Central memory CD8-positive, alpha-beta T cell (primary cell): Measurements from ENCODE around the gene ZNF548.

ENCODE experiments used
- ATAC-seq: fragments of 150-1000 bp; cut with Tn5 transposase; replicated peaks from 2 replicates; pipeline ENCODE4 v1.10.0; 2022; ENCODE audit warnings: mild to moderate bottlenecking, moderate FRiP score, moderate number of reproducible peaks; ENCODE audit not compliant: poor library complexity, severe bottlenecking; ENCODE audit errors: extremely low read depth
- DNase-seq, 2 donors: peaks; one replicate each; pipeline ENCODE4 v3.0.0; 2021; ENCODE audit warnings: low spot score in 2 of 2
- H3K27ac Mint-ChIP-seq: one replicate; pipeline ENCODE4 v1.8.0; 2022; ENCODE audit warnings: low read depth, mild to moderate bottlenecking, moderate library complexity, mixed read lengths
- H3K27me3 Mint-ChIP-seq: one replicate; pipeline ENCODE4 v1.8.0; 2022; ENCODE audit warnings: mixed read lengths
- H3K36me3 Mint-ChIP-seq: one replicate; pipeline ENCODE4 v1.8.0; 2022; ENCODE audit warnings: mild to moderate bottlenecking, moderate library complexity, mixed read lengths; ENCODE audit not compliant: insufficient read depth
- H3K4me1 Mint-ChIP-seq: one replicate; pipeline ENCODE4 v1.8.0; 2022; ENCODE audit warnings: mixed read lengths
- H3K4me3 Mint-ChIP-seq: one replicate; pipeline ENCODE4 v1.8.0; 2022; ENCODE audit warnings: mild to moderate bottlenecking, moderate library complexity, mixed read lengths
- H3K9me3 Mint-ChIP-seq: one replicate; pipeline ENCODE4 v1.8.0; 2022; ENCODE audit warnings: mixed read lengths

ZNF548 gene

GRCh38 chr19:57410877-57411671, 21.4 kb downstream of the ZNF548 start, which contains the start of gene ZNF17:
TSS of gene ZNF17 (plus strand) at chr19:57411161. CDS start at chr19:57413616, 2,455 bp downstream.
- Mint-ChIP-seq H3K27ac (peak within 1 kb of the TSS; percentile 89), H3K36me3 (peaks cover 10% of the 10 kb centered on the region), H3K4me1 (peaks cover 36% of the 10 kb centered on the region), H3K9me3 (peaks cover 10% of the 10 kb centered on the region), H3K27me3 (no peaks in the 10 kb centered on the region), H3K4me3 (peak within 1 kb of the TSS; percentile 93)
- DNase-seq (peak; percentile 77 to 82), ATAC-seq (peak; percentile 100)

GRCh38 chr19:57419439-57419838, 29.8 kb downstream of the ZNF548 start:
- no peak for ATAC-seq
- peaks cover 29% of the 10 kb centered on the region for H3K36me3 Mint-ChIP-seq
- H3K9me3 Mint-ChIP-seq = peaks cover 29% of the 10 kb centered on the region
- no peak overlapping the region for H3K27ac Mint-ChIP-seq
- DNase-seq = no peak
- H3K4me1 Mint-ChIP-seq = peaks cover 18% of the 10 kb centered on the region
- H3K27me3 Mint-ChIP-seq = no peaks in the 10 kb centered on the region
- no peak overlapping the region for H3K4me3 Mint-ChIP-seq

- Mint-ChIP-seq H3K27me3 (no peaks in the 10 kb centered on the region), H3K27ac (no peak overlapping the region), H3K4me1 (peaks cover 6% of the 10 kb centered on the region), H3K36me3 (peaks cover 27% of the 10 kb centered on the region), H3K9me3 (peaks cover 19% of the 10 kb centered on the region), H3K4me3 (no peak overlapping the region)
- ATAC-seq = no peak
- DNase-seq = no peak
Measured at GRCh38 chr19:57421037-57421436, 31.4 kb downstream of the ZNF548 start.

GRCh38 chr19:57434386-57435061, 44.9 kb downstream of the ZNF548 start:
- peaks cover 5% of the 10 kb centered on the region for H3K9me3 Mint-ChIP-seq
- peaks cover 34% of the 10 kb centered on the region for H3K4me1 Mint-ChIP-seq
- peaks cover 6% of the 10 kb centered on the region for H3K36me3 Mint-ChIP-seq
- no peak for ATAC-seq
- H3K27ac Mint-ChIP-seq = peak overlapping the region; percentile 92
- no peak for DNase-seq
- peak overlapping the region; percentile 91 for H3K4me3 Mint-ChIP-seq
- no peaks in the 10 kb centered on the region for H3K27me3 Mint-ChIP-seq

GRCh38 chr19:57435062-57435978, 45.7 kb downstream of the ZNF548 start, which contains the start of gene ZNF749:
TSS of gene ZNF749 (plus strand) at chr19:57435325. CDS start at chr19:57435579, 254 bp downstream.
- Mint-ChIP-seq H3K4me3 (peak within 1 kb of the TSS; percentile 91), H3K27me3 (no peaks in the 10 kb centered on the region), H3K27ac (peak within 1 kb of the TSS; percentile 92), H3K9me3 (peaks cover 5% of the 10 kb centered on the region), H3K4me1 (peaks cover 39% of the 10 kb centered on the region), H3K36me3 (peaks cover 6% of the 10 kb centered on the region)
- ATAC-seq (peak; percentile 100), DNase-seq (peak; percentile 95 to 96)

- peaks cover 43% of the 10 kb centered on the region for H3K4me1 Mint-ChIP-seq
- peaks cover 6% of the 10 kb centered on the region for H3K36me3 Mint-ChIP-seq
- H3K27me3 Mint-ChIP-seq = no peaks in the 10 kb centered on the region
- H3K4me3 Mint-ChIP-seq = peak overlapping the region; percentile 91
- DNase-seq = no peak
- ATAC-seq = no peak
- H3K9me3 Mint-ChIP-seq = peaks cover 5% of the 10 kb centered on the region
- H3K27ac Mint-ChIP-seq = no peak overlapping the region
Measured at GRCh38 chr19:57436417-57436816, 46.8 kb downstream of the ZNF548 start.

- peaks cover 43% of the 10 kb centered on the region for H3K4me1 Mint-ChIP-seq
- H3K9me3 Mint-ChIP-seq = peaks cover 5% of the 10 kb centered on the region
- no peak for DNase-seq
Measured at GRCh38 chr19:57437931-57438330, 48.3 kb downstream of the ZNF548 start.

GRCh38 chr19:57438925-57439324, 49.3 kb downstream of the ZNF548 start:
- no peak overlapping the region for H3K27ac Mint-ChIP-seq
- H3K36me3 Mint-ChIP-seq = peaks cover 9% of the 10 kb centered on the region
- H3K4me1 Mint-ChIP-seq = peaks cover 43% of the 10 kb centered on the region
- no peak overlapping the region for H3K4me3 Mint-ChIP-seq
- DNase-seq (no peak), ATAC-seq (no peak)
- H3K9me3 Mint-ChIP-seq = peaks cover 5% of the 10 kb centered on the region
- no peaks in the 10 kb centered on the region for H3K27me3 Mint-ChIP-seq

More at GRCh38 chr19:57437931-57438330, 48.3 kb downstream of the ZNF548 start:
- Mint-ChIP-seq H3K27ac (no peak overlapping the region), H3K27me3 (no peaks in the 10 kb centered on the region), H3K4me3 (no peak overlapping the region), H3K36me3 (peaks cover 5% of the 10 kb centered on the region)
- ATAC-seq = no peak

- Mint-ChIP-seq H3K9me3 (peaks cover 5% of the 10 kb centered on the region), H3K4me1 (peaks cover 20% of the 10 kb centered on the region), H3K27ac (no peak overlapping the region), H3K27me3 (no peaks in the 10 kb centered on the region), H3K36me3 (peaks cover 4% of the 10 kb centered on the region), H3K4me3 (no peak overlapping the region)
- DNase-seq (no peak), ATAC-seq (no peak)
Measured at GRCh38 chr19:57441979-57442752, 52.5 kb downstream of the ZNF548 start.

- no peak overlapping the region for H3K27ac Mint-ChIP-seq
- H3K9me3 Mint-ChIP-seq = peaks cover 5% of the 10 kb centered on the region
Measured at GRCh38 chr19:57443121-57443696, 53.6 kb downstream of the ZNF548 start.

GRCh38 chr19:57452307-57452706, 62.7 kb downstream of the ZNF548 start:
- peaks cover 2% of the 10 kb centered on the region for H3K36me3 Mint-ChIP-seq
- no peak for DNase-seq
- no peaks in the 10 kb centered on the region for H3K4me1 Mint-ChIP-seq
- no peak overlapping the region for H3K27ac Mint-ChIP-seq
- H3K9me3 Mint-ChIP-seq = peaks cover 8% of the 10 kb centered on the region
- no peak overlapping the region for H3K4me3 Mint-ChIP-seq
- ATAC-seq = no peak
- no peaks in the 10 kb centered on the region for H3K27me3 Mint-ChIP-seq

More at GRCh38 chr19:57443121-57443696, 53.6 kb downstream of the ZNF548 start:
- DNase-seq (no peak), ATAC-seq (no peak)
- Mint-ChIP-seq H3K27me3 (no peaks in the 10 kb centered on the region), H3K4me3 (no peak overlapping the region), H3K4me1 (peaks cover 20% of the 10 kb centered on the region), H3K36me3 (peaks cover 4% of the 10 kb centered on the region)
